ENCODE measurements around the gene IGSF9. TPM values are rescaled to one million over a fixed set of nuclear protein-coding genes. Genes with fewer than 3 reads are reported as not detected.

Gene IGSF9
- total and polyA plus RNA-seq, 9 donors: 0.13 to 5.9 (median 0.56) TPM

DNA sequence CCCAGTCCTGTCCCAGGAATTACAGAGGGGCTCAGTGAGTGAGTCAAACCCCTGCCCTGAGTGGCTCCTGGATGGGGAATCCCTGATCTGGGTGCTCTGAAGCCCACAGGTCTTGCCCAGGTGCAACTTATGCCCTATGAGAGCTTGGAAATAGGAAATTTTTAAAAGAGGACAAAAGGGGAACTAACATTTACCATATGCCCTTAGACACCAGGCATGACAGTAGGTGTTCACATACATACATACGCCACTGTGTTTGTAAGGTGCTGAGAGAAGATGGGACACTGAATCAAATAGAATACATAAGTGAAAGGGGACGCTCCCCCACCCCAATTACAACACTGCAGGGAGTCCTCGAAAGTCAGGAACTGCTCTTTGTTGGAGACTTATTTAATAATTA is 46.9 kb downstream of the IGSF9 start:
- no peaks in the 10 kb centered on the region for H3K36me3 ChIP-seq (ENCODE audit: control insufficient read depth, insufficient read depth, low read length)
- peaks cover 35% of the 10 kb centered on the region for H3K4me1 ChIP-seq (ENCODE audit: control insufficient read depth, insufficient read depth, low read length)
- H3K27ac ChIP-seq (ENCODE audit: low read length): no peak overlapping the region
- H3K9me3 ChIP-seq (replicated peaks; ENCODE audit: control insufficient read depth, low read depth, low read length): no peaks in the 10 kb centered on the region
- no CpG with 5 or more reads among the region's 3 CpGs for whole genome bisulfite sequencing (ENCODE audit: insufficient coverage)
- no peak for DNase-seq
- H3K4me3 ChIP-seq (ENCODE audit: low read length): no peak overlapping the region
- no peaks in the 10 kb centered on the region for H3K27me3 ChIP-seq (ENCODE audit: control insufficient read depth, insufficient read depth, low read length)

DNA sequence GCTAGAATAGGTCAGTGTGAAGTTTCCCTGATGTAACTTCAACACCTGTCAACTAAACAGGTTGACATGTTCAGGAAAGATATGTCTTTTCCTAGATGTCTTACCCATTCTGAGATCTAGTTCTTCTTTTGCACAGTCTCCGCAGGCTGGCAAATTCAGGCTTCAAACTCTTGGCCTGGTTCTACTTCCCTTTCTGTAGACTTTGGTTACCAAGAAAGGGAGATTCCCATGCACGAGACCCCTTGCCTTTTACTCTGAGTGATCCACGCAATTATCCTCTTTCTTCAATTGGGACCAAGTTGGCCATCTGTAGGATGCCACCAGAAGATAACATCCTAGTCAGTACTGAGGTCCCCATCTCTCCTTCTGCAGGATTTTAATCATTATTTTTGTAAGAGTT is 47.5 kb downstream of the IGSF9 start:
- Histone ChIP-seq H3K27ac (ENCODE audit: low read length) (no peak overlapping the region), H3K27me3 (ENCODE audit: control insufficient read depth, insufficient read depth, low read length) (no peaks in the 10 kb centered on the region), H3K4me1 (ENCODE audit: control insufficient read depth, insufficient read depth, low read length) (peaks cover 35% of the 10 kb centered on the region), H3K9me3 (replicated peaks; ENCODE audit: control insufficient read depth, low read depth, low read length) (no peaks in the 10 kb centered on the region), H3K4me3 (ENCODE audit: low read length) (no peak overlapping the region), H3K36me3 (ENCODE audit: control insufficient read depth, insufficient read depth, low read length) (no peaks in the 10 kb centered on the region)
- DNase-seq: no peak
- WGBS (ENCODE audit: insufficient coverage): 81% methylated on average over 2 of the region's 3 CpGs

DNA sequence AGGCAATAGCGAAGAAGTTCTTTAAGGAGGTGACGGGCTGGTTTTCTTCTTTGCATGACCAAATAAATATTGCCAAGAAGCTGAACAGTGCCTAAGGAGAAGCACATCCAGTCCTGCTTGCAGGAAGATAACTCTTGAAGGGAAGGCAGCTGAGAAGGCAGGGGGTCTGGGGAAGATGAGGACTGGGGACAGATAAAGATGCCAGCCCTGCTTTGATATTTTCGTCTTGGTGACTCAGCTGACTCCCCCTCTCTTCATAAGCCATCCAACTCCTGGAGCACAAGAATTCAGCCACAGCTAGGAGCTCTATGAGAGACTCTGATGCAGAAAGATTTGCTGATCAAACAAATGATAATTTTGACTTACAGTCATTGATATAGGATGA is 48.9 kb downstream of the IGSF9 start:
- H3K4me3 ChIP-seq (ENCODE audit: low read length): no peak overlapping the region
- WGBS (ENCODE audit: insufficient coverage): no CpG with 5 or more reads among the region's 3 CpGs
- H3K9me3 ChIP-seq (replicated peaks; ENCODE audit: control insufficient read depth, low read depth, low read length): no peaks in the 10 kb centered on the region
- DNase-seq: no peak
- H3K27me3 ChIP-seq (ENCODE audit: control insufficient read depth, insufficient read depth, low read length): no peaks in the 10 kb centered on the region
- no peaks in the 10 kb centered on the region for H3K36me3 ChIP-seq (ENCODE audit: control insufficient read depth, insufficient read depth, low read length)
- H3K27ac ChIP-seq (ENCODE audit: low read length): no peak overlapping the region
- peaks cover 35% of the 10 kb centered on the region for H3K4me1 ChIP-seq (ENCODE audit: control insufficient read depth, insufficient read depth, low read length)

DNA sequence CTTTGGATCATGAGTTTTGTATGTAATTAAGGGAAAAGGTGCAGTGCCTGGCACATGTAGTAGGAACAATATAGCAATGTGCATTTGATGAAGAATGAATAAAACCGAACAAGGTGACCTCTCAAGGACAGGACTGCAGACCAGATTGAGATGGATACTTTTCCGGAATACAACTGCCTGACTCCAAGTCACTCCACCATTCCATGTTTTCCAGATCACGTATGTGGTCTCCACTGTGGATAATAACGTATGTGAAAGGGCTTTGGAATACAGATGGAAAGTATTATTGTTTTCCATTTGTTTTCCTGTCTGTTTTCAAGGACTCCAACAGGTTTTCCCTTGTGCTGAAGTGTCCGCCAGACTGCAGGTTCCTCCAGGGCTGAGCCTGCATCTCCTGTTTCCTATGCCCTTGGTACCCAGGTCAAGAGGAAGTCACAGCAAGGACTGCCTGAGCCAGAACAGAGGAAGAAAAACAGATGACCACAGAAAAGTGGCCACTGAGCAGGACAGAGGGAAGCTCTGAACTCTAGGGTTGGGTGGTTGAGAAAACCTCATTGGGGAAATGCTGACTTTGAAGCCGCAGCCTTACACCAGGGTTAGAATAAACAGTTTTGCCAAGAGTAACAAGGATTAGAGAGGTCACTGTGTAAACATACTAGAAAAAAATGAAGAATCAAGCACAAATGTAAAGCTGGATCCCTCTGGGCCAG is 49.4 kb downstream of the IGSF9 start:
- Histone ChIP-seq H3K9me3 (replicated peaks; ENCODE audit: control insufficient read depth, low read depth, low read length) (no peaks in the 10 kb centered on the region), H3K27me3 (ENCODE audit: control insufficient read depth, insufficient read depth, low read length) (no peaks in the 10 kb centered on the region), H3K4me3 (ENCODE audit: low read length) (no peak overlapping the region), H3K36me3 (ENCODE audit: control insufficient read depth, insufficient read depth, low read length) (no peaks in the 10 kb centered on the region), H3K27ac (ENCODE audit: low read length) (peak overlapping the region; percentile 50), H3K4me1 (ENCODE audit: control insufficient read depth, insufficient read depth, low read length) (peaks cover 32% of the 10 kb centered on the region)
- DNase-seq: peak; percentile 84
- WGBS (ENCODE audit: insufficient coverage): 34% methylated on average over 3 of the region's 6 CpGs

DNA sequence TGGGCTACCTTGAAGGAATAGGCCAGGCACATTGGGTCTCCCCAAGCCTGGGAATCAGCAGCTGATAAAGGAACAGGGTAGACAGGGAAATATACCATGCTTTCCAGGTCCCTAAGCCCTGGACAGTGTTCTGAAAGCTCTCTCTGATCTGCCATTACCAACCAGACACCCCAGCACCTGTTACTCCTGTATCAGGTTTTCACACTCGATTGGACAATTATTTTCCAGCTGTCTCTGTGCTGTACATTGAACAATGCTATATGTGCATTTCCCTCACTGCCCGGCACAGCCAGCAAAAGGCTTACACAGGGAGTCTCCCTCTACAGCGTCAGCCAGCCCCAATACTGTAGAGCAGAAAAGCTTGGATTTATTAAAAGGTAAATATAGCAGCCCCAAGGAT is 50.1 kb downstream of the IGSF9 start:
- Histone ChIP-seq H3K27ac (ENCODE audit: low read length) (no peak overlapping the region), H3K4me1 (ENCODE audit: control insufficient read depth, insufficient read depth, low read length) (peaks cover 29% of the 10 kb centered on the region), H3K4me3 (ENCODE audit: low read length) (no peak overlapping the region), H3K27me3 (ENCODE audit: control insufficient read depth, insufficient read depth, low read length) (no peaks in the 10 kb centered on the region), H3K9me3 (replicated peaks; ENCODE audit: control insufficient read depth, low read depth, low read length) (no peaks in the 10 kb centered on the region), H3K36me3 (ENCODE audit: control insufficient read depth, insufficient read depth, low read length) (no peaks in the 10 kb centered on the region)
- no CpG with 5 or more reads among the region's 3 CpGs for WGBS (ENCODE audit: insufficient coverage)
- no peak for DNase-seq

DNA sequence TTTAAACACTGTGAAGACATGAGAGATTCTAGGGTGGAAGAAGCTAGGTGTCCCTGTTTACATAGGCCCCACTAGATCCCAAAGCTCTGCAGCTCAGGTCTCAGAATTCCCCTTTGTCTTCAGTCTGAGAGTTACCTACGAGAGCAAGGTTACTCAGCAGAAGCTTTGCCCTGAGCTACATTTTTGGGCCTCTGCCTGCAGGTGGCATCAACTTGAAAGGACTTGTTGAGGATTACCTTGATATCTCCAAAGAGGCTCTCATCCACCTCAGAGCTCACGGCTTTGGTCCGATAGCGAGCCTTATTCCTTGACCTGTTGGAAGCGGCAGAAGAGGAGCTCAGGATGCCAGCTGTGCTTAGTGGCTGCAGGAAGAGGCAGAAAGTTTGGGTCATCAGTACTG is 52.5 kb downstream of the IGSF9 start:
- Histone ChIP-seq H3K36me3 (ENCODE audit: control insufficient read depth, insufficient read depth, low read length) (no peaks in the 10 kb centered on the region), H3K4me1 (ENCODE audit: control insufficient read depth, insufficient read depth, low read length) (peaks cover 31% of the 10 kb centered on the region), H3K4me3 (ENCODE audit: low read length) (no peak overlapping the region), H3K27ac (ENCODE audit: low read length) (no peak overlapping the region), H3K27me3 (ENCODE audit: control insufficient read depth, insufficient read depth, low read length) (no peaks in the 10 kb centered on the region), H3K9me3 (replicated peaks; ENCODE audit: control insufficient read depth, low read depth, low read length) (no peaks in the 10 kb centered on the region)
- WGBS (ENCODE audit: insufficient coverage): 90% methylated on average over 5 of the region's 5 CpGs
- no peak for DNase-seq

DNA sequence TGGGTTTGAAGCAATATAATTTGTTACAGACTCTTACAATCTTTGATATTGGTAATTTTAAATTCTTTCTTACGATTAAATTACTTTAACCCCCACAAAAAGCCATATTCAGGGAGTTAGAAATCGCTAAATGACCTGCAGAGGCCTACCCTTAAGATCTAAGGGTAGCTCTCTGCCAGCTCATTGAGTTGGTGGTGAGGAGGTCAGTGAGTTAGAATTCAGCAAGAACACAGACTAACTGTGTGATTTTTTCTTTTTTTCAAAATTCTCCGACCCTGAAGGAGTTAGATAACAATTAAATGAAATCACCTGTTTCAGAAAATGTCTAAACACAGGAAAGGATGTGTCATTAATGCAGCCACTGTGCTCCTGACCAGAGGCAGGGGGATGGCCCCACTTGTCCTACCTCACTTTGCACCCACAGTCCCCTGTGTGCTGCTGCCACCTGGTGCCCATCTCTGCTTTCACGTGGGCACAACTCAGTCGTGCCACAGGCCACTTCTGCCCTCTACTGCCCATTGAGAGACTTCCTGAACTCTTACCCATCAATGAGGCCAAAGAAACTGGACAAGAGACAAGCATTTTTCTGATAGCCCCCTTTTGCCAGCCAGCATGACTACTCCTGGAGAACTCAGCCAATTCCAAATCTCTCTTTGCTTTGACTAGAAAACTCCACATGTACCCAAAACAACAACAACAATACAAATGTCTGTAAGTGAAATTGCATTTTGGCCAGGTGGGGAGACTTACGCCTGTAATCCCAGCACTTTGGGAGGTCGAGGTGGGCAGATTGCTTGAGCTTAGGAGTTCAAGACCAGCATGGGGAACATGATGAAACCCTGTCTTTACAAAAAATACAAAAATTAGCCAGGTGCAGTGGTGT is 53.9 kb downstream of the IGSF9 start:
- H3K27me3 ChIP-seq (ENCODE audit: control insufficient read depth, insufficient read depth, low read length): no peaks in the 10 kb centered on the region
- peaks cover 28% of the 10 kb centered on the region for H3K4me1 ChIP-seq (ENCODE audit: control insufficient read depth, insufficient read depth, low read length)
- H3K36me3 ChIP-seq (ENCODE audit: control insufficient read depth, insufficient read depth, low read length): no peaks in the 10 kb centered on the region
- WGBS (ENCODE audit: insufficient coverage): 0% methylated on average over 1 of the region's 7 CpGs
- peak; percentile 79 for DNase-seq
- no peak overlapping the region for H3K4me3 ChIP-seq (ENCODE audit: low read length)
- no peaks in the 10 kb centered on the region for H3K9me3 ChIP-seq (replicated peaks; ENCODE audit: control insufficient read depth, low read depth, low read length)
- H3K27ac ChIP-seq (ENCODE audit: low read length): no peak overlapping the region

DNA sequence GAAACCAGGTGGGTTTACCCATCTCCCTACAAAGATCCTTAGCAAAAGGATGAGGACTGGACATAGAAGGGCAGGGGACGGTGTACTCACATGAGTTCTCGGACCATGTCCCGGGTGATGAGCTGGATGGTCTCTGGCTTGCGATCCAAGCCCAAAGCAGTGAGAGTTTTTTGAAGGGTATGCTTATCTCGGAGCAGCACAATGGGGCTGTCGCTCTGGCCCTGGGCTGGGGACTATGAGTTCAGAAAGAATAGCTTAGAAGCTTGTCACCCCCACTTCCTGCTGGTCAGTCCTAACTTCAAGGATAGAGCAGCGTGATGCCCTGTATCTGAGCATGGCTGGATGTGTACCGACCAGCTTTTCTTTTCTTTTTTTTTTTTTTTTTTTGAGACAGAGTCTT is 55.0 kb downstream of the IGSF9 start:
- WGBS (ENCODE audit: insufficient coverage): 90% methylated on average over 7 of the region's 8 CpGs
- no peaks in the 10 kb centered on the region for H3K9me3 ChIP-seq (replicated peaks; ENCODE audit: control insufficient read depth, low read depth, low read length)
- H3K27me3 ChIP-seq (ENCODE audit: control insufficient read depth, insufficient read depth, low read length): no peaks in the 10 kb centered on the region
- no peak for DNase-seq
- H3K4me3 ChIP-seq (ENCODE audit: low read length): no peak overlapping the region
- no peaks in the 10 kb centered on the region for H3K36me3 ChIP-seq (ENCODE audit: control insufficient read depth, insufficient read depth, low read length)
- H3K27ac ChIP-seq (ENCODE audit: low read length): peak overlapping the region; percentile 32
- H3K4me1 ChIP-seq (ENCODE audit: control insufficient read depth, insufficient read depth, low read length): peaks cover 20% of the 10 kb centered on the region

DNA sequence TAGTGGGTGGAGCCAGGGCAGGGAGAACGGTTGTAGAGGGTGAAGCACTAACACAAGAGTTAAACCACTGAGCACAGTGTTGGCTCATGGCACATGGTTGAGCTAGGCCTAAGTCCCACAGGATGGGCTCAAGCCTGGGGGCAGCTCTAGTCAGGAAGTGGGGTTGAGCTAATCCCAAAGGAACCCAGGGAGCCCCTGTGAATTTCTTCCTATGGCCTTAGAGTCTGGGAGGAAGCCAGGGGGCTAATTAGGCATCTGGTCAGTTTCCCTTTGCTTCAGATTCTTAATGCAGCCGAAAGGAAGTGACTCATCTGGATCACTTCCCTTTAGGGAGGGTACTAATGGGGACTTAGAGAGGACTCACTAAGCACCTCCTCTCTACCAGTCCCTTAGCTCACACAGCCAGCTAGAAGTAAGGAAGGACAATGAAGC is 55.6 kb downstream of the IGSF9 start:
- DNase-seq: peak; percentile 92
- Histone ChIP-seq H3K4me3 (ENCODE audit: low read length) (no peak overlapping the region), H3K4me1 (ENCODE audit: control insufficient read depth, insufficient read depth, low read length) (peaks cover 14% of the 10 kb centered on the region), H3K36me3 (ENCODE audit: control insufficient read depth, insufficient read depth, low read length) (no peaks in the 10 kb centered on the region), H3K9me3 (replicated peaks; ENCODE audit: control insufficient read depth, low read depth, low read length) (no peaks in the 10 kb centered on the region), H3K27me3 (ENCODE audit: control insufficient read depth, insufficient read depth, low read length) (no peaks in the 10 kb centered on the region), H3K27ac (ENCODE audit: low read length) (peak overlapping the region; percentile 72)
- 0% methylated on average over 1 of the region's 2 CpGs for WGBS (ENCODE audit: insufficient coverage)

DNA sequence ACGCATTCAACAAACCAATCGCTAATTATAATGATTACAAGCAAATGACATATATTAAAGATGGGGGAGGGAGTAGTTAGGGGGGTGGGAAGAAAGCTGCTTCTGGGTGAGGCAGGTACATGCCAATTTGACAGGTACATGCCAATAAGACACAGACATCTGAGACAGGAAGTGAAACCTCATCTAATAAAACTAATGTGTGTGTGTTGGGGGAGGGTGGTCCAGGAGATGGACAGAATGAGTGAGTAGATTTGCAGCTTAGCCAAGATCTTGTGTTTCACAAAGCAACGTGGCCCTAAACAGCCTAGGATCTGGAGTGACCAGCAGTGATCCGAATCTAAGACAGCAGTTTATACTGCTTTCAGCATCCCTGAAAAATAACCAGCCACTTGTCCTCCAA is 56.2 kb downstream of the IGSF9 start:
- Histone ChIP-seq H3K36me3 (ENCODE audit: control insufficient read depth, insufficient read depth, low read length) (no peaks in the 10 kb centered on the region), H3K27me3 (ENCODE audit: control insufficient read depth, insufficient read depth, low read length) (no peaks in the 10 kb centered on the region), H3K27ac (ENCODE audit: low read length) (no peak overlapping the region), H3K9me3 (replicated peaks; ENCODE audit: control insufficient read depth, low read depth, low read length) (no peaks in the 10 kb centered on the region), H3K4me3 (ENCODE audit: low read length) (no peak overlapping the region), H3K4me1 (ENCODE audit: control insufficient read depth, insufficient read depth, low read length) (peaks cover 12% of the 10 kb centered on the region)
- no peak for DNase-seq
- 79% methylated on average over 2 of the region's 4 CpGs for WGBS (ENCODE audit: insufficient coverage)
